ENCODE results near the gene PAQR3.
"Not testable (repeated sequence)": the region's sequence is repeated elsewhere in the genome, so short reads cannot be mapped to it uniquely, and the experiment has no call there.

The PAQR3 gene

DNA sequence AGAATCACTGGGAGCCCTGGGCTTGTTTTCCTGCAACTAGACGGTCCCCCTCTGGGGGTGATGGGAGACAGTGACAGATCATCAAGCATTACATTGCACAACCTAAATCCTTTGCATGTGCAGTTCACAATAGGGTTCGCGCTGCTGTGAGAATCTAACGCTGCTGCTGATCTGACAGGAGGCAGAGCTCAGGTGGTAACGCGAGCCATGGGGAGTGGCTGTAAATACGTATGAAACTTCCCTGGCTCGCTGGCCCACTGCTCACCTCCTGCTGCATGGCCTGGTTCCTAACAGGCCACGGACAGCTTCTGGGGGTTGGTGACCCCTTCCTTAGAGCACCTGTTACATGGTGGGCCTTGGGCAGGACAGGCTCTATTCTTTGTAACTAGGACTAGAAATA, 10.4 kb downstream of the PAQR3 start:
- DNase-seq (ENCODE audit: low read depth), result no peak

DNA sequence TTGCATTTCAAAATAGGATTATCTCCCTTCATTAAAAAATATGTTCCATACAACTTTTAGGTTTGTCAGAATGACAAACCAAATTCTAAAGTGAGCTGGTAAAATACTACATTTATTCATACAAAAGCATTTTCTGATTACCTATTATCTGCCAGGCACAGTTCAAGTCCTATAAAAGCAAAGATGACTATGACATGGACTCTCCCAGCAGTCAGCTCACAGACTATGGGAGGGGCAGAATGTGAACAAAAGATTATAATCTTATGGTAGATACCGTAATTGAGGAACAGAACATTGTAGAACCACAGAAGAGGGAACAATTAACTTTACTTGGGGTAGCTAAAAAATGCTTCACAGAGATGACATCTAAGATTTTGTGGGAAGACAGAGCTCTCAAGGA, 12.4 kb downstream of the PAQR3 start:
- DNase-seq (ENCODE audit: low read depth), result no peak

DNA sequence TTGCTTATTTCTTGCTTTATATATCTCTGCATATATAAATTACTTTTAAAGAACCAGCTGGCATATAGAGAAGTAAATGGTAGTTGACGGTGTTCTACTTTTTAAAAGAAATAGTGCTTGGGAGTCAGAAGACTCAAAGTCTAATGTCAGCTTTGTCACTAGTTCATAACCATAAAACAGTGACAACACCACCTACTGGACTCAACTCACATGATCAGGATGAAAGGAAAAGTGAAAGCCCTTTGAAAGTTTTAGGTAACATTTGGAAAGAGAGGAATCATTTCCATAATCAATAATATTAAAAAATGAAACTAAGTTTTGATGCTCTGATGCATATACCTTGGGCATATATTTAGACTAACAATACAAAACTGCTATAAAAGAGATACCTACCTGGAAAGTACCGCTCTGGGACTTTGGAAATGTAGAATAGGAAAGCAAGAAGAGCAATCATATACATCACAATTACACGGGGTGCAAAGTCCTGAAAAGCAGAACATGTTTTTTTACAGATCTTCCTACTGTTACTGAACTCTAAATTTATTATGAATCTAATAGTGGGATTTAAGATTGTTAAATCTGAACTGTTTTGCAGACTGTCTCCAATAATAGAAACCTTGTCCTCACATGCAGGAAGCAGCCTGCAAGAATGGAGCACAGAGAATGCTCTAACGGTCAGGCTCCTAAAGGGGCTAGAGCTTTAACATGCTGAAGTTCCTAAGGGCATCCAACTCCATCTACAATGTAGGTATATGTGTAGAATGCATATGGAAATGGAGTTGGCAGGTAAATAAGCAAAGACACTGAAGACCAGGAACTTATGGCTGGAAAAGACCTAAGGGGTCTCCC, 15.6 kb downstream of the PAQR3 start:
- no peak for DNase-seq (ENCODE audit: low read depth)

DNA sequence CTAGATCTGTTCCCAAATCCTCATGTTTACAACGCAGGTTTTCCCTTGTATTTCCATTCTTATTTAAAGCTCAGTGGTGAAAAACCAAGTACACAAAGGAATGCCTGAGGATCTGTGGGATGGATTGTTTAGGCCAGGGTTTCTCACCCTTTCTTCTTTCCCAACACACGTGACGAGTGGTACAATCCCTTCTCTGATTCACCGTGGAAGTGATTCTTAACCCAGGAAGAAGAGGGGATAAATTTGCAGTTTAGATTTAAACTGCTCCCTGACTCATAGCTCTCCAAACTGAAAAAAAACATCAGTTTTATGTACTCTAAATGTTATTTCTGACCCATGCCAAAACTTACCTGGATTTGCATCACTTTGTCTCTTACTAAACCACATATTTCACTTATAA, 17.0 kb downstream of the PAQR3 start:
- no peak for DNase-seq (ENCODE audit: low read depth)

DNA sequence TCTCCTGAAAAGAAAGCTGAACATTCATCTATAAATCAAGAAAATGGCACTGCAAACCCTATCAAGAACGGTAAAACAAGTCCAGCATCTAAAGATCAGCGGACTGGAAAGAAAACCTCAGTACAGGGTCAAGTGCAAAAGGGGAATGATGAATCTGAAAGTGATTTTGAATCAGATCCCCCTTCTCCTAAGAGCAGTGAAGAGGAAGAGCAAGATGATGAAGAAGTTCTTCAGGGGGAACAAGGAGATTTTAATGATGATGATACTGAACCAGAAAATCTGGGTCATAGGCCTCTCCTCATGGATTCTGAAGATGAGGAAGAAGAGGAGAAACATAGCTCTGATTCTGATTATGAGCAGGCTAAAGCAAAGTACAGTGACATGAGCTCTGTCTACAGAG, 28.6 kb downstream of the PAQR3 start:
- DNase-seq (ENCODE audit: low read depth), result no peak

DNA sequence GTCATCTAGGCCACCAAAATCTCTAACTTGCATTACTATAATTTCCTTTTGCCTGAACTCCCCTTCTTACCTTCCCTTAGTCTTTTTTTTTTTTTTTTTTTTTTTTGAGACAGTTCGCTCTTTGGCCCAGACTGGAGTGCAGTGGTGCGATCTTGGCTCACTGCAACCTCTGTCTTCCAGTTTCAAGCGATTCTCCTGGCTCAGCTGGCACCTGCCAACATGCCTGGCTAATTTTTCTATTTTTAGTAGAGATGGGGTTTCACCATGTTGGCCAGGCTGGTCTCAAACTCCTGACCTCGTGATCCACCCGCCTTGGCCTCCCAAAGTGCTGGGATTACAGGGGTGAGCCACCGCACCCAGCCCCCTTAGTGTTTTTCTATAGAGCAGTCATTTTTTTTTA, 30.3 kb downstream of the PAQR3 start:
- DNase-seq (ENCODE audit: low read depth), result not testable (repeated sequence)

DNA sequence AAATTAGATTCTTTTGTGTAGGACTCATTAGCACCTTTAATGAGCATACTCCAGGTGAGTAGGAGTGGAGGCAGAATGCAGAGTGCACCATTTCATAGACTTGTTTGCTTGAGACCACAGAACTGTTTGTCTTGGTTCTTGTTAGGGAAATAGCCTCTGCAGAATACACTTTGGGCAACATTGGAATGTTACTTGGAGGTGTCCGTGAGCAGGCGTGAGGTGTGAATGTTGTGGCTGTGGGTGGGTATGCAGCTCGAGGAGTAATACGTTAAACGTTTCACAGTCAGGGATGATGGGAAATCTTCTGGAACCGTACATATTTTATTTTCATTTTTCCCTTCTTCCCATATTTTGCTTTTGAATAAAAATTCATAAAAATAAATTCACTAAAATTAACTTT, 31.6 kb downstream of the PAQR3 start:
- no peak for DNase-seq (ENCODE audit: low read depth)

DNA sequence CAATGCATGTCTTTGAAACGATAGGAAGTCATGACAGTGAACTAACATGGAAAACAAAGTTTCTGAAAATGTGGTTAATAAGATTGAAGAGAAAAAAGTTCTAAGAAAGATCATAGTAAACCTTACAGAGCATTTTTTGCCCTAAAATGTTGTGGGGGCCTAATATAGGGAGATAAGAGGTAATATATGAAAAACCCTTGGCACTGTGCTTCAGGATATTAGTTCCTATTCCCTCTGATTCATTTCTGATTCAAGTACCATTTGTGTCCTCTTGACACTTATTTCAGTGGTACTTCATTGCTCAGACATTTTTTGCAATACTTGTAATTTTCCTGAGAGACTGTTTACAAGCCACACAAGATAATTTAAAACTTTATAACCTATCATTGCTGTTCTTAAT, 35.1 kb downstream of the PAQR3 start:
- no peak for DNase-seq (ENCODE audit: low read depth)

DNA sequence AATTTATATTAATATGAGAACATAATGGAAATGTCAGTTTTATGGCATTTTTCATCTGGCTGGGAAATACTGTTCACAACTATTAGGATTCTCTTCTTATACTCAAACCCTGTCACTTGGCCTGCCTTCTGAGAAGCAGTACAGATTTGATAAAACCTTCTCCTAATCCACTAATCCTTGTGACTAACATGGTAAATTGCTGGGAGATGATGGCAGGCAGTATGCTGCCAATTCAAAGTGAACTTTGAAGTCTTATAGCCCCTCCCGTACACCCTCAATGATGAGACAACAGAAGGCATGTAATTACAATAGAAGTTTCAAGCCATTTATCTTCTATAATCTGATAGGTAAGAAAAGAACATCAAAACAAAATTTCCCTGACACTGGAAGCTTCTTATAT, 36.9 kb downstream of the PAQR3 start:
- no peak for DNase-seq (ENCODE audit: low read depth)

DNA sequence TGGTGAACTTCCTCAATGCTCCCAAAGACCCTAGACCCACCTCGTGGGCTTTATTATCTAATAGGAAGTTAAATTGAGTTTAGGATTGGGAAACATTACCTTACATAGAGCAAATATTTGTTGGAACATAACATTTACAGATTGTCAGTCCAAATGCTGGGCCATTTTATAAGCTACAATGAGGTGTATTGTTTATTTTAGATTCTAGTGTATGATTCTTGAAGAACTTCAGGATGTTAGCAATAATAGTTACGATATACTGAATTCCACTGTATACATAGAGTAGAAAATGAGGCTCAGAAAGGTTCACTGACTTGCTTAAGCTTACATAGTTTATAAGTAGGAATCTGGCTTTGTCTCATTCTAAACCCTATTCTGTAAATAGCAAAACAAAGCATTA, 37.4 kb downstream of the PAQR3 start:
- DNase-seq (ENCODE audit: low read depth), result no peak

DNA sequence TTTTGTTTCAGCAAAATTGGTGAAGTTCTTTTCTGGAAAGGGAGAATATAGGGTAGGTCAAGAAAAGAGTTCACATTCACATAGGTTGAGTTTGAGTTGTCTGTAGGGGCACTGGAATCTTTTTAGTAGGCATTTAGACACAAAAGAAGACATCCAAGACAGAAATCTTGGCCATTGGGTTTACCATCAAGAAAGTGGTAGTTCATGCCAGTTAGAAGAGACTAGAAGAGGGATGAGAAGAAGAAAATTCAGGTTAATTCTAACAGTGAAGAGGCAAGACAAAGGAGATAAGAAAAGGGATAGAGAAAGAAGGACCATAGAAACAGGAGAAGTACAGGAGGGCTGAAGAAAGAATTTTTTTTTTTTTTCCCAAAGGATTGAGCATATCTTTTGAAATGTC, 39.9 kb downstream of the PAQR3 start:
- DNase-seq (ENCODE audit: low read depth), result no peak

DNA sequence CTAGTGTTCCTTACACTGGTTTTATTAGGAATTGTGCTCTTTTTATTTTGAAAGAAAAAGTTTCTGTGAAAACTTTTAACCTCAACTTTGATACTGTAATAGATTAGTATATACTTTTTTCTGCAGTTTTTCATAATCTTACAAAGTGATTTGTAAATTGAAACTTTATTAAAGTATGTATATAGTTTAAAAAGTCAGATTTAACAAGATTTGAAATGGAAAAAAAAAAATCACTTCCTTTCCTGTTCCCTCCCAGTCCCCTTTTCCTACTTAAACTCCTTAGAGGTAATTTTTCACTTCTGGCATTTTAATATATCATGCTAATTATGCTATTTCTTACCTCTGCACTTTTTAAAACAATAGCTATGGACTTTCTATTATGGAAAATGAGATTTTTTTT, 49.3 kb downstream of the PAQR3 start:
- DNase-seq (ENCODE audit: low read depth), result no peak

DNA sequence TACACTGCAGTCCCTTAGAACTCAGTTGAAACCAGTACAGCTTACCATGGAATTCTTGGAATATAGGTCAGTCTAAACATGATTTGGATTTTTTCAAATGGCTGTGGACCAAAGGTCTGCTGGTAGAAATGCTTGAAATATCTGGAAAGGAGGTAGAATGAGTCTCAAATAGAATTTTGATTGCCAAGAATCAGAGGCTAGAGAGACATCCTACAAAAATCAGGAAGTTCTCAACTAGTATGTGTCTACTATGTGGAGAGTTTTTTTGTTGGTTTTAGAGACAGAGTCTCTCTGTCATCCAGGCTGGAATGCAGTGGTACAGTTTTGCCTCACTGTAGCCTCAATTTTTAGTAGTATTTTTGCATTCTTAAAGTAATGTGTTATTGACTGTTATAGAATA, 53.6 kb downstream of the PAQR3 start:
- no peak for DNase-seq (ENCODE audit: low read depth)

DNA sequence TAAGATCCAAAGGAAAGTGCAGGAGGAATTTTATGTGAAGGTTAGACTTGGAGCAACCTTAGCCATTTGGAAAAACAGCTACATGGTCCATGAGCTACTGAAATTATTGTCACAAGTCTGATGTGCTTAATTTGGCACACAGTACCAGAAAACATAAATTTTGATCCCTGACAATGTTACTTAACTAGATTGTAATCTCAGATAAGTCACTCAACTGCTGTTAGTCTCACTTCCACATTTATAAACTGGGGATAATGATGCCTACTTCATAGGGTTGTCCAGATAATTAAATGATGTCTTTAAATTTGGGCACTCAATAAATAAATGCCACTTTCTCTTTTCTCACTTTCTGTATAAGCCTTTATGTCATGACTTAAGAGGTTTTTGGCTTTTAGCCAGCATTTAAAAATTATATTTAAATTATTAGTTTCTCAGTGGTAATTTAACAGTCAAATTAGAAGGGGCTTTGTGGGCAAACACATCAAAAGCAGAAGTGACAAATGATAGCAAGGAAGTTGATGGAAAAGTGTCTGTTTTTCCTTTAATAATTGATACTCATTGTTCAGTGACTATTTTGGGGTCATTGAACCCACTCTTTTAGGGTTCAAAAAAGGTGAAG, 58.3 kb downstream of the PAQR3 start:
- no peak for DNase-seq (ENCODE audit: low read depth)

DNA sequence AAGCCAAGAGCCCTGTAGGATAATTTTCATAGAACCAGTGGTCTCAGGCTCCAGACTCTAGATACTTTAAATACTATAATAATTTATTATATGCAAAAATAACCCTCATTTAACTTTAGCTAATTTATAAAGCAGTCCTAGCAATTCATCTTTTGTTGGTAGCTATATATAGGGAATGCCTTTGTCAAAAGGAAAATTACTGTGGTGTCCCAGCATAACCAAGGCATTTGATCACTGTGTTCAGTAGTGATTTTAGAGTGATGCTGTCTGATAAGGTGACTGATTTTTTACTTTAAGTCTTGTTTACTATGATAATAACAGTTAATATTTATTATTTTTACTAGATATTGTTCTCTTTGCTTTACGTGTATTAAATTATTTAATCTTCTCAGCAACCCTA, 61.2 kb downstream of the PAQR3 start:
- no peak for DNase-seq (ENCODE audit: low read depth)

DNA sequence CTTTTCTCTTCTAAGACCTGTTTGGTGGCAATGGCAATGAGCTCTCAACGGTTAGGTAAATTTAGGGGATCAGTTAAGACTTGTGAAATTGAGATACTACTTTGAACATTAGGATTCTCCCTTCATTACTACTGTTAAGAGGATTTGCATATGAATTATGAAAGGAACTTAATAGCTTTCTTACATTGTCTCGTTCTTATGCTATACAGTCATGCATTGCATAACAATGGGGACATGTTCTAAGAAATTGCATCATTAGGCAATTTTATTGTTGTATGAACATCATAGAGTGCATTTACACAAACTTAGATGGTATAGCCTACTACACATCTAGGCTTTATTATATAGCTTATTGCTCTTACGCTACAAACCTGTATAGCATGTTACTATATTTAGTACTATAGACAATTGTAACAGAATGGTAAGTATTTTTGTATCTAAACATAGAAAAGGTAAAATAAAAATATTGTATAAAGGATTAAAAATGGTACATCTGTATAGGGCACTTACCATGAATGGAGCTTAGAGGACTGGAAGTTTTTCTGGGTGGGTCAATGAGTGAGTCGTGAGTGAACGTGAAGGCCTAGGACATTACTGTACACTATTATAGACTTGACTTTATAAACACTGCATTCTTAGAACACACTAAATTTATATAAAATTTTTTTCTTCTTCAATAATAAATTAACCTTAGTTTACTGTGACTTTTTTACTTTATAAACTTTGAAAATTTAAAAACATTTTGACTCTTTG, 62.5 kb downstream of the PAQR3 start:
- no peak for DNase-seq (ENCODE audit: low read depth)

DNA sequence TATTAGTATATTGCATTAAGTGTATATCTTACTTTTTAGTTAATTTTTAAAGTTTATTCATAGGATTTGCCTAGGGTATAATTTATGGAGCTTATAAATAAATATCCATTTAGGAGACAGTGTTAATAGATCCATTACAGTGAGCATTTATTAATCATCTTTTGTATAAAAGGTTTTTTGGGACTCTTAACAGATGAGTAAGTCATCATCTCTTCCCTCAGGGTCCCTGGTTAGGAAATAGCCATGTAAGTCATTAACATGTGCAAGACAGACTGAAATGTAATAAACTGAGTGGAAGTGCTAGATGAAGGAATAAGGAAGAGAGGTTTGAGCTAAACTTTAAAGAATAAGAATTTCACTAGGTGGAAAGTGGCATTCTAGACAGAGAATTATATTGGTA, 69.2 kb downstream of the PAQR3 start:
- no peak for DNase-seq (ENCODE audit: low read depth)

DNA sequence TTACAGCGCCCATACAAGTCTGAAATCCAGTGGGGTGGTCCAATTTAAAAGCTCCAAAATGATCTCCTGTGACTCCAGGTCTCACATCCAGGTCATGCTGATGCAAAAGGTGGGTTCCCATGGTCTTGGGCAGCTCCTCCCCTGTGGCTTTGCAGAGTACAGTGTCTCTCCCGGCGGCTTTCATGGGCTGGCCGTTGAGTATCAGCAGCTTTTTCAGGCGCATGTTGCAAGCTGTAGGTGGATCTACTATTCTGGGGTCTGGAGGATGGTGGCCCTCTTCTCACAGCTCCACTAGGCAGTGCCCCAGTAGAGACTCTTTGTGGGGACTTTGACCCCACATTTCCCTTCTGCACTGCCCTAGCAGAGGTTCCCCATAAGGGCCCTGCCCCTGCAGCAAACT, 70.5 kb downstream of the PAQR3 start:
- DNase-seq (ENCODE audit: low read depth), result not testable (repeated sequence)

DNA sequence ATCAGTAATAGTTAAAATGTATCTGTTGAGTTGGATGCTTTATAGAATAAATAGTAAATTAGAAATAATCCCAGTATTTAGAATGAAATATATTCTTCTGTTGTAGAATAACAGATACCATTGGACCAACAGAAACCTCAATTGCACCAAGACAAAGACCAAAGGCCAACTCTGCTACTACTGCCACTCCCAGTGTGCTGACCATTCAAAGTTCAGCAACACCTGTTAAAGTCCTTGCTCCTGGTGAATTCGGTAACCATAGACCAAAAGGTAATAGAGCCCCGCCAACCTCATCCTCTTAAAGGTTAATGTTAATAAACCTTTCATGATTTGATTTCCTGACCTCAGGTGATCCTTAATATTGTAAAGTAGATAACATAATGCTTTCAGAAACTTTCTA, 73.8 kb downstream of the PAQR3 start:
- DNase-seq (ENCODE audit: low read depth), result no peak

DNA sequence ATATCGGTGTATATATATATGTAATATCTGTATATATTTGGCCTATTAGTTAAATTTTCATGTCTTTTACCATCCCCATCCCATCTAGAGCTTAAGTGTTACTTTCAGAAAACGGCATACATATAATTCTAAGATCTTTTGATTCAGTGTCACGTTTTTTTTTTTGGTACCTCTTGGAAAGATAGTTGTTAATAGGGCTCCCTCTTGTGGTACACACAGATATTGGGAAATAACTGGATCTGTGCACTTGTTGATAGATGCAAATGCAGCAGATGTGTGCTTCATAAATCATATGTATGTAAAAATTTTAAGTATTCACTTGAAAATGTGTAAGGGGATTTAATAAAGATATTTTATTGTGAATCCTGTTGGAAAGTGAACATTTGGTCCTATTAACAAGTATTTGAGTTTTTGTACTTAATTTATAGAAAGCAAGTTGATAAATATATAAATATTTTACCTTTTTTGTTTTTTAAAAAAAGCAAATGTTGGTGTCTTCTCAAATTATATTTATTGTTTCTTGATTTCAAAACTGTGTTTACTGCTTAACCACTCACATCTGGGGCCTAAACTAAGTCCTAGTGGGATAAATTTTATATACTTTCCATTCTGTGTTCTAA, 74.7 kb downstream of the PAQR3 start:
- no peak for DNase-seq (ENCODE audit: low read depth)

DNA sequence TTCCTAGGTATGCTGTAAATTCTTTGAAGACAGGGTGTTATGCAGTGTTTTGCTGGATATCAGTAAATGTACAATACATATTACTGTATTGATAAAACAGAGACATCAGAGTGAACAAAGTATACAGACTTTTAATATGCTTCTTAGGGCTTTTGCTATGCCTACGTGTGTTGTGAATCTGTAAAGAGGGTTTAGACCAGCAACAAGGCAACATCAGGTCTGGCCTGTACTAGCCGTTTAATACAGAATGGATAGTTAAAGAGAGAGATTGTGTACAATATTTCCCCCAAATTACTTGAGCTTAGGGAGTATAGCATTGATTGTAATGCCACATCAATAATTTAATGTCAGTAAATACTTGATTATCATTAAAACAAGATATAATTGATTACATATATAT, 75.2 kb downstream of the PAQR3 start:
- DNase-seq (ENCODE audit: low read depth), result no peak

DNA sequence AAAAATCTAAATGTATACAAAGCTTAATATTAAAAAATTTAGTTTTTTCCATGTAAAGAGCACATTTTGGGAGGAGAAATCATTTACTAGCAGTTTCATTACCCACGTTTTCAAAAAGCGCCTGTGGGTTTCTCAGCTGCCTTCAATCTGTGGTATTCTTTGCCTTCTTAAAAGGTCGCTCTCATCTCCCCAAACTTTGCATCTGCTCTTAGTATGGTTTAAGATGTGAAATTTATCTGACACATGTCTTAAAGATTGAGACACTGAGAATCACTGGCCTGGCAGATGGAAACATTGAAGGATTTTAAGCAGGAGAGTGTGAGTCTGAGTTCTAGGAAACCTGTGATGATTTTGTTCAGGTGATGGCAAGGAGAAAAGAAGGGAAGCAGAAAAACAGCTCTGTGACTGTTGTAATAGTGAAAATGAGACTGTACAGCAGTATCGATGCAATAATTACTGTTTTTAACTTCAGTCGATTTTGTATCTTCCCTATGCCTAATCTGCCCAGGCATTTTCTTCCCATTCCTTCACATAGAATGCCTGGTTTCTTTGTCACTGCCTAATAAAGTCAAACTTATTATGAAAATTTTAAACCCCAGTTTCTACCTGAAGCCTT, 75.9 kb downstream of the PAQR3 start:
- no peak for DNase-seq (ENCODE audit: low read depth)

All from T follicular helper cell (primary cell).